H4 (cell line): ENCODE measurements around the gene RGMA. TPM values are rescaled to one million over a fixed set of nuclear protein-coding genes. Genes with fewer than 3 reads are reported as not detected.
"Not testable (repeated sequence)": the region's sequence is repeated elsewhere in the genome, so short reads cannot be mapped to it uniquely, and the experiment has no call there.

ENCODE experiments used
- DNase-seq: peaks from one replicate; pipeline ENCODE4 v3.0.0-alpha.2; 2015; ENCODE audit warnings: low spot score
- total RNA-seq: library from RNA; depleted of rRNA; stranded (reverse); fragments of >200 nt; shearing (Covaris generic); gene quantifications from 2 replicates; pipeline ENCODE4 v1.2.3, GENCODE V29; 2014

Gene RGMA
- total RNA-seq, 1 experiment from 2014 or later = 0.72 TPM

GRCh38 chr15:93066834-93067648 lies 22.0 kb downstream of the RGMA start:
- no peak for DNase-seq

- DNase-seq = no peak
These were observed 22.8 kb downstream of the RGMA start for GRCh38 chr15:93066224-93066681.

- DNase-seq = no peak
These were observed 23.4 kb downstream of the RGMA start for GRCh38 chr15:93065641-93066045.

GRCh38 chr15:93063796-93064690 lies 25.0 kb downstream of the RGMA start:
- DNase-seq = no peak

- DNase-seq = no peak
These were observed 25.7 kb downstream of the RGMA start for GRCh38 chr15:93063262-93063671.

- DNase-seq = not testable (repeated sequence)
These were observed 26.3 kb downstream of the RGMA start for GRCh38 chr15:93062628-93063261.

- DNase-seq = no peak
These were observed 28.4 kb downstream of the RGMA start for GRCh38 chr15:93060336-93061248.

GRCh38 chr15:93059442-93059841 lies 29.6 kb downstream of the RGMA start:
- no peak for DNase-seq

GRCh38 chr15:93058904-93059427 lies 30.0 kb downstream of the RGMA start:
- DNase-seq = no peak

GRCh38 chr15:93058128-93058527 lies 30.9 kb downstream of the RGMA start:
- DNase-seq = no peak

- no peak for DNase-seq
These were observed 31.4 kb downstream of the RGMA start for GRCh38 chr15:93057618-93058017.

GRCh38 chr15:93056836-93057235 lies 32.2 kb downstream of the RGMA start:
- DNase-seq = no peak

GRCh38 chr15:93055211-93055610 lies 33.8 kb downstream of the RGMA start:
- DNase-seq = no peak

- no peak for DNase-seq
These were observed 36.7 kb downstream of the RGMA start for GRCh38 chr15:93052090-93052879.

GRCh38 chr15:93051236-93052089 lies 37.5 kb downstream of the RGMA start:
- DNase-seq = no peak

GRCh38 chr15:93050648-93051047 lies 38.4 kb downstream of the RGMA start:
- DNase-seq = no peak

GRCh38 chr15:93049914-93050578 lies 39.0 kb downstream of the RGMA start:
- DNase-seq = no peak

- no peak for DNase-seq
These were observed 39.8 kb downstream of the RGMA start for GRCh38 chr15:93049233-93049632.
